Endothelial cell of umbilical vein (primary cell): Measurements from ENCODE around the gene PRKAG1. TPM values are rescaled to one million over a fixed set of nuclear protein-coding genes. Genes with fewer than 3 reads are reported as not detected.
A peak's percentile ranks its signal among the peaks of the same experiment; 100 is the strongest.

Experiments
- BruUV-seq: library from RNA; stranded (reverse); fragments of 400-500 nt; replicated peaks from 2 replicates; lab custom pipeline; 2021; lab: Mats Ljungman, UMichigan
- CTCF ChIA-PET: fragments of 300-600, 350-600 bp; sonication (Branson Sonifier 250); formaldehyde crosslinking; loops from one replicate; lab custom pipeline; 2021; ENCODE audit warnings: antibody characterized with exemption, inconsistent platforms; lab: Charles Lee
- POLR2A ChIA-PET: fragments of 300-600, 350-600 bp; sonication (Branson Sonifier 250); formaldehyde crosslinking; loops from one replicate; lab custom pipeline; 2021; ENCODE audit warnings: antibody characterized with exemption, inconsistent platforms; lab: Charles Lee
- DNase-seq: peaks from one replicate; pipeline ENCODE4 v3.0.0-alpha.2; 2011; ENCODE audit warnings: low read depth, low spot score
- FAIRE-seq: peaks from 2 replicates; lab custom pipeline; 2011; peaks lifted over from hg19 to GRCh38; lab: Jason Lieb, UNC
- H2AFZ ChIP-seq: 2 replicates; pipeline ENCODE4 v1.6.0; 2012; ENCODE audit warnings: low read depth, low read length, control low read depth, inconsistent platforms
- H3K27ac ChIP-seq: 2 replicates; pipeline ENCODE4 v1.5.1; 2011; ENCODE audit warnings: low read depth, mild to moderate bottlenecking, control low read depth, low read length, moderate library complexity; ENCODE audit not compliant: insufficient read depth
- H3K27me3 ChIP-seq, 2 experiments: 2 replicates each; pipeline versions ENCODE4 v1.6.0 to v1.6.1; 2011; ENCODE audit warnings: low read length in 2 of 2, mixed read lengths in 1 of 2; ENCODE audit not compliant: control insufficient read depth in 2 of 2, insufficient read depth in 2 of 2
- H3K36me3 ChIP-seq, 2 experiments: 2 replicates in 1 of 2; 3 replicates in 1 of 2; pipeline ENCODE4 v1.5.1; 2011; ENCODE audit warnings: low read length in 2 of 2, mild to moderate bottlenecking in 1 of 2, moderate library complexity in 1 of 2; ENCODE audit not compliant: control insufficient read depth in 2 of 2, insufficient read depth in 2 of 2; ENCODE audit errors: extremely low read depth in 1 of 2
- H3K4me1 ChIP-seq: 3 replicates; pipeline ENCODE4 v1.5.1; 2011; ENCODE audit warnings: mild to moderate bottlenecking, low read length; ENCODE audit not compliant: control insufficient read depth, insufficient read depth; ENCODE audit errors: extremely low read depth
- H3K4me2 ChIP-seq: 2 replicates; pipeline ENCODE4 v1.6.1; 2011; ENCODE audit warnings: low read length, control low read depth, mixed read lengths; ENCODE audit not compliant: insufficient read depth
- H3K4me3 ChIP-seq, 3 experiments: fragments of 200-600 bp in 1 of 3; sonication (generic), shearing (Covaris generic) in 1 of 3; replicated peaks in 1 of 3; 2 replicates each; pipeline ENCODE4 v1.5.1; 2011 to 2016; ENCODE audit warnings: control low read depth in 3 of 3, low read length in 3 of 3, mild to moderate bottlenecking in 2 of 3, inconsistent platforms in 1 of 3, low read depth in 1 of 3, moderate library complexity in 1 of 3; ENCODE audit not compliant: insufficient read depth in 1 of 3
- H3K79me2 ChIP-seq: 2 replicates; pipeline ENCODE4 v1.6.0; 2012; ENCODE audit warnings: low read length, inconsistent platforms; ENCODE audit not compliant: control insufficient read depth, insufficient read depth
- H3K9ac ChIP-seq: replicated peaks from 2 replicates; pipeline ENCODE3; 2011; ENCODE audit warnings: low read length, control low read depth; ENCODE audit not compliant: insufficient read depth; ENCODE audit errors: extremely low read depth
- H3K9me1 ChIP-seq: replicated peaks from 3 replicates; pipeline ENCODE4 v1.6.0; 2011; ENCODE audit warnings: mild to moderate bottlenecking, low read length; ENCODE audit not compliant: control insufficient read depth, insufficient read depth; ENCODE audit errors: extremely low read depth
- H3K9me3 ChIP-seq: replicated peaks from 2 replicates; pipeline ENCODE4 v1.5.1; 2012; ENCODE audit warnings: low read length, inconsistent platforms; ENCODE audit not compliant: control insufficient read depth, insufficient read depth
- H4K20me1 ChIP-seq: replicated peaks from 2 replicates; pipeline ENCODE3; 2011; ENCODE audit warnings: mild to moderate bottlenecking, low read length; ENCODE audit not compliant: control insufficient read depth, insufficient read depth; ENCODE audit errors: extremely low read depth
- CTCF ChIP-seq, 2 donors: IDR thresholded peaks; 1 replicate in 1 of 2; 2 replicates in 1 of 2; pipeline ENCODE4 v1.5.1; 2011; ENCODE audit warnings: low read length in 2 of 2, mild to moderate bottlenecking in 2 of 2, moderate library complexity in 2 of 2, control low read depth in 1 of 2, inconsistent platforms in 1 of 2, low read depth in 1 of 2; ENCODE audit not compliant: insufficient read depth in 1 of 2; ENCODE audit errors: extremely low read depth in 1 of 2
- FOS ChIP-seq: IDR thresholded peaks from 2 replicates; pipeline ENCODE4 v1.6.1; 2011; ENCODE audit warnings: mild to moderate bottlenecking, low read length, moderate library complexity, borderline replicate concordance; ENCODE audit not compliant: insufficient read depth
- JUN ChIP-seq: IDR thresholded peaks from 2 replicates; pipeline ENCODE4 v1.6.1; 2011; ENCODE audit warnings: borderline replicate concordance, low read depth; ENCODE audit not compliant: insufficient read length, insufficient read depth
- MYC ChIP-seq: IDR thresholded peaks from one replicate; pipeline ENCODE4 v1.6.1; 2011; ENCODE audit warnings: mild to moderate bottlenecking, low read depth, low read length
- POLR2A ChIP-seq: IDR thresholded peaks from 2 replicates; pipeline ENCODE4 v1.6.1; 2012; ENCODE audit warnings: low read depth, mild to moderate bottlenecking, control low read depth, low read length
- dilution Hi-C: fragments of 300-500 bp; cut with MboI; formaldehyde crosslinking; loops from one replicate; pipeline ENCODE4 v1.15.0; 2019; ENCODE audit warnings: low sequenced_read_pairs; ENCODE audit not compliant: extremely low pct_ligation_motif_present
- intact Hi-C: fragments of 100-400 bp; cut with micrococcal nuclease; formaldehyde crosslinking; loops from one replicate; pipeline ENCODE4 v1.10.0; 2022
- polyA plus RNA-seq, 4 experiments: library from polyadenylated mRNA; depleted of rRNA in 3 of 4; stranded (reverse) in 3 of 4; unstranded in 1 of 4; fragments of >200 nt; gene quantifications; 2 replicates each; pipeline versions ENCODE4 v1.2.1 to v1.2.3, GENCODE V29; 2011 to 2012; ENCODE audit warnings: missing spikeins in 1 of 4
- total RNA-seq: library from RNA; stranded (reverse); gene quantifications from 2 replicates; pipeline ENCODE4 v1.2.3, GENCODE V29; 2021

The PRKAG1 gene
- total and polyA plus RNA-seq, 2 donors (not counting 3 experiments of a cell fraction or from before 2014, with no cell fraction given), result 52.1 to 54.9 TPM

- intact Hi-C loops (no loop called here), dilution Hi-C loops (no loop called here)
- Histone ChIP-seq H3K9me3 (no peaks in the 10 kb centered on the region), H3K36me3 (peaks cover 36 to 72% of the 10 kb centered on the region in 2 experiments), H3K4me3 (no peak overlapping the region), H3K9ac (no peak overlapping the region), H4K20me1 (no peaks in the 10 kb centered on the region), H3K79me2 (no peaks in the 10 kb centered on the region), H3K27ac (no peak overlapping the region), H3K27me3 (no peaks in the 10 kb centered on the region), H3K9me1 (no peaks in the 10 kb centered on the region), H2AFZ (no peak overlapping the region), H3K4me1 (no peaks in the 10 kb centered on the region), H3K4me2 (no peak overlapping the region)
- TSS peak; percentile 12 for BruUV-seq
- FAIRE-seq (no peak), DNase-seq (no peak)
- ChIA-PET POLR2A (no interaction called here), CTCF (interaction anchor here (1.4 kb wide), 2 partner anchors 12 to 44 kb away, joined by 3 to 4 read pairs; no protein-coding TSS in a partner anchor)
- TF ChIP-seq JUN (no peak), MYC (no peak), FOS (no peak), CTCF (IDR thresholded peaks at IDR 0.05; ENCODE audit: extremely low read depth in 1 of 2, insufficient read depth in 1 of 2, low read depth in 1 of 2, low read length in 2 of 2) (no peak), POLR2A (no peak)
Observed at GRCh38 chr12:49032276-49032675, 13.7 kb upstream of the PRKAG1 start.

- Histone ChIP-seq H3K4me2 (no peak overlapping the region), H2AFZ (no peak overlapping the region), H3K9me3 (no peaks in the 10 kb centered on the region), H3K4me3 (no peak overlapping the region), H3K9me1 (no peaks in the 10 kb centered on the region), H3K9ac (no peak overlapping the region), H3K79me2 (no peaks in the 10 kb centered on the region), H3K27ac (no peak overlapping the region), H3K36me3 (peaks cover 31 to 71% of the 10 kb centered on the region in 2 experiments), H3K4me1 (no peaks in the 10 kb centered on the region), H3K27me3 (no peaks in the 10 kb centered on the region), H4K20me1 (no peaks in the 10 kb centered on the region)
- dilution Hi-C loops (no loop called here), intact Hi-C loops (no loop called here)
- no TSS peak for BruUV-seq
- POLR2A ChIA-PET, result no interaction called here
- no peak for TF ChIP-seq CTCF (IDR thresholded peaks at IDR 0.05; ENCODE audit: extremely low read depth in 1 of 2, insufficient read depth in 1 of 2, low read depth in 1 of 2, low read length in 2 of 2)
- DNase-seq (no peak), FAIRE-seq (no peak)
- CTCF ChIA-PET, result interaction anchor here (0.9 to 1.2 kb wide), 2 partner anchors 12 to 35 kb away, joined by 3 to 6 read pairs; no protein-coding TSS in a partner anchor
Observed at GRCh38 chr12:49031573-49032161, 13.1 kb upstream of the PRKAG1 start.
